HG03460 (cell line): ENCODE results near the gene ACOT2.
"Not testable (repeated sequence)": the region's sequence is repeated elsewhere in the genome, so short reads cannot be mapped to it uniquely, and the experiment has no call there.

ENCODE experiments used
- ATAC-seq: cut with Tn5 transposase; IDR thresholded peaks from one replicate; pipeline ENCODE4 v1.9.1; 2021; ENCODE audit not compliant: unreplicated experiment

ACOT2 gene

DNA sequence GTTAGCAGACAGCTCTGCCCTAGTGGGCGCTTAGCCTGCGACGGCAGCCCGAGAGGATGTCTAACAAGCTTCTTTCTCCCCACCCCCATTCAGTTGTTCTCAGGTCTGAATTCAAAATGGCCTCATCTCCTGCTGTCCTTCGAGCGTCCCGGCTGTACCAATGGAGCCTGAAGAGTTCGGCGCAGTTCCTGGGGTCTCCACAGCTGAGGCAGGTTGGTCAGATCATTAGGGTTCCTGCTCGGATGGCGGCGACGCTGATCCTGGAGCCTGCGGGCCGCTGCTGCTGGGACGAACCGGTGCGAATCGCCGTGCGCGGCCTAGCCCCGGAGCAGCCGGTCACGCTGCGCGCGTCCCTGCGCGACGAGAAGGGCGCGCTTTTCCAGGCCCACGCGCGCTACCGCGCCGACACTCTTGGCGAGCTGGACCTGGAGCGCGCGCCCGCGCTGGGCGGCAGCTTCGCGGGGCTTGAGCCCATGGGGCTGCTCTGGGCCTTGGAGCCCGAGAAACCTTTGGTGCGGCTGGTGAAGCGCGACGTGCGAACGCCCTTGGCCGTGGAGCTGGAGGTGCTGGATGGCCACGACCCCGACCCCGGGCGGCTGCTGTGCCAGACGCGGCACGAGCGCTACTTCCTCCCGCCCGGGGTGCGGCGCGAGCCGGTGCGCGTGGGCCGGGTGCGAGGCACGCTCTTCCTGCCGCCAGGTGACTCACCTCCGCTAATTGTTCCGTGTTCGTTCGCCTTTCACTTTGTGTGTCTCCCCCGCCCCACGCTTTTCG is at the start of gene ACOT2:
Gene ACOT2 (plus strand): TSS at position 29 of the 774 bp plus-strand sequence. CDS start 28 bp downstream, at position 57.
- peak; percentile 72 for ATAC-seq

- no peak for ATAC-seq
Observed at GRCh38 chr14:73521229-73521628, 47.8 kb upstream of the ACOT2 start.

DNA sequence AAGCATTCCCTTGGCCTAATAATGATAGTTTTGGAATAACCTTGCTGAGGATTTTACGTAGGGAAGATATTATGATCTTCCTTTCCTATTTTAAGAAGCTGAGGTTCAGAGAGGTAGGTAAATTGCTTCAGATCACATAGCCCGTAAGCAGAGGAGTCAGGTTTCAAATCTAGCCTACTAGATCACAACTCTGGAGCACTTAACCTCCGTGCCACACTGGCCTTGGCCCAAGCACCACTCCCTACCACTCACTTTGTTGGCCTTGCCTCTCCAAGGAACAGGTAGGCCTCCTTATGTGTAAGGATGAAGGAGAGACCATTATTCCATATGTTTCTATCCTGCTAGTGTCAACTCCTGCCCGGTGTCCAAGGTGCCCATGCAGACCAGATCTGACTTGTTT is 44.5 kb upstream of the ACOT2 start:
- no peak for ATAC-seq

GRCh38 chr14:73526036-73526984 is 42.7 kb upstream of the ACOT2 start:
- no peak for ATAC-seq

- ATAC-seq, result not testable (repeated sequence)
Observed at GRCh38 chr14:73529356-73529755, 39.7 kb upstream of the ACOT2 start.

DNA sequence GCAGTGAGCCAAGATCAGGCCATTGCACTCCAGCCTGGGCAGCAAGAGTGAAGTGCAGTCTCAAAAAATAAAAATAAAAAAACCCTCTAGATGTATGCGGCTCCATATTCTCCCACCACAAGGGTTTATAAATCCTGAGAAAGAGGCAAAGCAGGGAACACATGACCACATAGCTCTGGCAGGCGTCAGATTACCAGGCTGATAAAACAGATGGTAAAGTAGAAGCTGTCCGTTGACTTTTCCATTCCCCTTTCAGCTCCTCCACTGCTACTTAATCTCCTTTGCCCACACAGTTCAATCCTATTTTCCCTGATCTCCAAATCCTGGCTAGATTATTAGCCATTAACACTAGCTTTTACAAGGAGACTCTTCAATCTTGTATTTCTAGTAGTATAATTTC is 37.0 kb upstream of the ACOT2 start:
- not testable (repeated sequence) for ATAC-seq

DNA sequence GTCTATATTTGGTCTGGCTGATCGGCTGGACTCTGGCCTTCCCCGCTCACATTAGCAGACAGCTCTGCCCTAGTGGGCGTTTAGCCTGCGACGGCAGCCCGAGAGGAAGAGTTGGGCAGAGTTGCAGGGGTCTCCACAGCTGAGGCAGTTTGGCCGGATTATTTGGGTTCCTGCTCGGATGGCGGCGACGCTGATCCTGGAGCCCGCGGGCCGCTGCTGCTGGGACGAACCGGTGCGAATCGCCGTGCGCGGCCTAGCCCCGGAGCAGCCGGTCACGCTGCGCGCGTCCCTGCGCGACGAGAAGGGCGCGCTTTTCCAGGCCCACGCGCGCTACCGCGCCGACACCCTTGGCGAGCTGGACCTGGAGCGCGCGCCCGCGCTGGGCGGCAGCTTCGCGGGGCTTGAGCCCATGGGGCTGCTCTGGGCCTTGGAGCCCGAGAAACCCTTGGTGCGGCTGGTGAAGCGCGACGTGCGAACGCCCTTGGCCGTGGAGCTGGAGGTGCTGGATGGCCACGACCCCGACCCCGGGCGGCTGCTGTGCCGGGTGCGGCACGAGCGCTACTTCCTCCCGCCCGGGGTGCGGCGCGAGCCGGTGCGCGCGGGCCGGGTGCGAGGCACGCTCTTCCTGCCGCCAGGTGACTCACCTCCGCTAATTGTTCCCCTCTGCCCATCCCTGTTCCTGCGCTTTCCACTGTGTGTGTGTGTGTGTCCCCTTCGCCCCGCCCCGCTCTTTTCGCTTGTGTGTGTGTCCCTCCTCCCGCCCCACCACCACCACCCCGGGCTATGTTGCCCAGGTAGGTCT is 31.6 kb upstream of the ACOT2 start:
- not testable (repeated sequence) for ATAC-seq

- ATAC-seq, result not testable (repeated sequence)
Observed at GRCh38 chr14:73539017-73539416, 30.0 kb upstream of the ACOT2 start.

GRCh38 chr14:73542961-73543360 is 26.1 kb upstream of the ACOT2 start:
- not testable (repeated sequence) for ATAC-seq

DNA sequence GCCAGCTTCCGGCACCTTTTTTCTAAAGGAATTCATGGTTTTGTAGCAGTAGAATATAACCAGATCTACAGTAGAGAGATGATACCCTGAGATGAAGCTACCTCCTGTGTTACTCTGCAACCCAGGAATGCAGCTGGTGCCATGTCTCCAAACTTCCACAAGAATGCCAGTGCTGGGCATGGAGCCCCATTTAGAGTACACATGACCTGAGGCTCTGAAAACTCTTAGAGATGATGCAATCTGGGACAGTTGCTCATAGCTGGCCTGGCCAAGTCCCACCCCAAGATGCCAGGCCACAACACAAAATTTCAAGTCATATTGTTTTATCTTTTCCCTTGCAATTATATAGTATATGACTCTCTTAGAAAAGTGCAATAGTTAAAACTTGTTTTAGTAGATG is 23.7 kb upstream of the ACOT2 start:
- not testable (repeated sequence) for ATAC-seq

DNA sequence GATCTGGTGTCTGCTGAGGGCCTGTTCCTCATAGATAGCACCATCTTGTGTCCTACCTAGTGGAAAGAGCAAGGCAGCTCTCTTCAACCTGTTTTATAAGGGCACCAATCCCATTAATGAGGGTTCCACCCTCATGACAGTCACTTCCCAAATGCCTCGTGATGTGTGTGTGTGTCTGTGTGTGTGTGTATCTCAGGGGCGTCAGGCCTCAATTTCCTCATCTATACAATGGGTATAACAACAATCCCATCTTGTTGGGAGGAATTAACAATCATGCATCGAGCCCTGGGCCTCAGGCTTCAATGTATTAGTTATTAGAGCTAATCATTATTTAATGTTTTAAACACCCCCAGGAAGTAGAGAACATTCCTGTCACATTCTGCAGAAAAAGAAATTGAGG is 19.9 kb upstream of the ACOT2 start:
- not testable (repeated sequence) for ATAC-seq

GRCh38 chr14:73549889-73550524 is 19.0 kb upstream of the ACOT2 start:
- not testable (repeated sequence) for ATAC-seq

DNA sequence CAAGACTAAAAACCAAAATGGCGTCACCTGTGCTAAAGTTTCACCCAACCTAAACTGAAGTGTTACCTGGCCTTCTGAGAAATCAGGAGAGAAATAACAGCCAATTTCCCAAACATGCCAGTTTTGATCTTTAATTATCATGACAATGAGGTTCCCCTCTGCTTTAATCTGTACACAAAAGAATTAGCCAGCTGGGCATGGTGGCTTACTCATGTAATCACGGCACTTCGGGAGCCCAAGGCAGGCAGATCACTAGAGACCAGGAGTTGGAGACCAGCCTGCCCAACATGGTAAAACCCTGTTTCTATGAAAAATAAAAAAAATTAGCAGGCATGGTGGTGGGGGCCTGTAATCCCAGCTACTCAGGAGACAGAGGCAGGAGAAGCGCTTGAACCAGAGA is 15.2 kb upstream of the ACOT2 start:
- ATAC-seq, result no peak

DNA sequence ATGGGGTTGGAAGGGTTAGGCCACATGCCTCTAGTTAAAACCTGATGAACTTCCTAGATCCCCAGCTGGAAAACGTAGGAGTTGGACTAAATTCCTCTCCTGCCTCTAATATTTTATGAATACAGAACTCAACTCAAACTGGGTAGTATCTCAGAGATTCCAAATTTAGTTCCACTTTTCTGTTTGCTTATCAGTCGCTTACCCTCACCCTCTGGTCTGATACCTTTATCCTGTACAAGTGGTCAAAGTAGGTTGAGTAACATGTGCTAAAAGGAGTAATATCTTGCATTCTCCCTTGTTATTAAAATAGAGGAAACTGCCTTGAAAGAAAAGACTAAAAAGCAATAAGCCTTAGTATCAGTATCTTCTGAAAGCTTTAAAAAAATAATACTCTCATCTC is 11.8 kb upstream of the ACOT2 start:
- not testable (repeated sequence) for ATAC-seq

DNA sequence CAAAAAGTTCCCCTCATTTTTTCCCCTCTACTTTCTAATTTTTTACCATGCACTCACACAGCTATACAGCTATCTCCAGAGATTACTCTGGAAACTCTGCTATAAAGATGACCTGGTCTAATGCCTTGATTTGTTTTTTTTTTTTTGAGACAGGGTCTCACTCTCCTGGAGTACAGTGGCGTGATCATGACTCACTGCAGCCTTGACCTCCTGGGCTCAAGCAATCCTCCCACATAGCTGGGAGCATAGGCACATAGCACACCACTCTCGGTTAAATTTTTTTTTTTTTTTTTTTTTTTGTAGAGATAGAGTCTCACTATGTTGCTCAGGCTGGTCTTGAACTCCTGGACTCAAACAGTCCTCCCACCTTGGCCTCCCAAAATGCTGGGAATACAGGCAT is 10.8 kb upstream of the ACOT2 start:
- not testable (repeated sequence) for ATAC-seq

GRCh38 chr14:73562256-73562655 is 6.8 kb upstream of the ACOT2 start:
- not testable (repeated sequence) for ATAC-seq

GRCh38 chr14:73562696-73563095 is 6.3 kb upstream of the ACOT2 start:
- ATAC-seq, result not testable (repeated sequence)

DNA sequence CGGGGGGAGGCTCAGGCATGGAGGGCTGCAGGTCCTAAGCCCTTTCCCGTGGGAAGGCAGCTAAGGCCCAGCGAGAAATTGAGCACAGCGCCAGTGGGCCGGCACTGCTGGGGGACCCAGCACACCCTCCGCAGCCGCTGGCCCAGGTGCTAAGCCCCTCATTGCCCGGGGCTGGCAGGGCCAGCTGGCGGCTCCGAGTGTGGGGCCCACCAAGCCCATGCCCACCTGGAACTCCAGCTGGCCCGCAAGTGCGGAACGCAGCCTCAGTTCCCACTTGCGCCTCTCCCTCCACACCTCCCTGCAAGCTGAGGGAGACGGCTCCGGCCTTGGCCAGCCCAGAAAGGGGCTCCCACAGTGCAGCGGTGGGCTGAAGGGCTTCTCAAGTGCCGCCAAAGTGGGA is 2.6 kb upstream of the ACOT2 start:
- not testable (repeated sequence) for ATAC-seq

GRCh38 chr14:73566935-73567334 is 2.1 kb upstream of the ACOT2 start:
- not testable (repeated sequence) for ATAC-seq

DNA sequence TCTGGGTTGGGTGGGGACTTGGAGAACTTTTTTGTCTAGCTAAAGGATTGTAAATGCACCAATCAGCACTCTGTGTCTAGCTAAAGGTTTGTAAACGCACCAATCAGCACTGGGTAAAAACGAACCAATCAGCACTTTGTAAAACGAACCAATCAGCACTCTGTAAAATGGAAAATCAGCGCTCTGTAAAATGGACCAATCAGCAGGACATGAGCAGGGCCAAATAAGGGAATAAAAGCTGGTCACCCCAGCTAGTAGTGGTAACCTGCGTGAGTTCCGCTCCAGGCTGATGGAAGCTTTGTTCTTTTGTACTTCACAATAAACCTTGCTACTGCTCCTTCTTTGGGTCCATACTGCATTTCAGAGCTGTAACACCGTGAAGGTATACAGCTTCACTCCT is 1.7 kb upstream of the ACOT2 start:
- no peak for ATAC-seq
